Esophagus muscularis mucosa (tissue), 4 donors: ENCODE measurements around the gene DENR. TPM values are rescaled to one million over a fixed set of nuclear protein-coding genes. Genes with fewer than 3 reads are reported as not detected.

Experiments
- DNase-seq: peaks from one replicate; pipeline ENCODE4 v3.0.0-alpha.2; 2017; ENCODE audit errors: extremely low spot score
- H3K27ac ChIP-seq, 4 donors: fragments of 200-600 bp; sonication (generic); replicated peaks in 1 of 4; 1 replicate in 3 of 4; 2 replicates in 1 of 4; pipeline ENCODE4 v1.5.1; 2016 to 2019; ENCODE audit warnings: mild to moderate bottlenecking in 1 of 4
- H3K27me3 ChIP-seq, 4 donors: fragments of 200-600 bp; sonication (generic); one replicate each; pipeline versions ENCODE4 v1.5.1 to v1.6.0; 2016 to 2019
- H3K36me3 ChIP-seq, 4 donors: fragments of 200-600 bp; sonication (generic); one replicate each; pipeline ENCODE4 v1.5.1; 2016 to 2019
- H3K4me1 ChIP-seq, 4 donors: fragments of 200-600 bp; sonication (generic); one replicate each; pipeline ENCODE4 v1.5.1; 2016 to 2019
- H3K4me3 ChIP-seq, 4 donors: fragments of 200-600 bp; sonication (generic); 1 replicate in 2 of 4; 2 replicates in 2 of 4; pipeline ENCODE4 v1.5.1; 2016 to 2019; ENCODE audit warnings: mild to moderate bottlenecking in 4 of 4, moderate library complexity in 1 of 4
- H3K9me3 ChIP-seq, 4 donors: fragments of 200-600 bp; sonication (generic); 1 replicate in 3 of 4; 2 replicates in 1 of 4; pipeline ENCODE4 v1.5.1; 2016 to 2019
- EP300 ChIP-seq: sonication (generic); formaldehyde crosslinking; IDR thresholded peaks from one replicate; pipeline ENCODE4 v1.6.1; 2017; ENCODE audit warnings: antibody characterized with exemption
- POLR2A ChIP-seq: fragments of 450-650 bp; IDR thresholded peaks from one replicate; pipeline ENCODE4 v1.6.1; 2017; ENCODE audit warnings: antibody characterized with exemption, moderate library complexity, mild to moderate bottlenecking, low read depth
- POLR2AphosphoS5 ChIP-seq, 2 donors: sonication (generic); formaldehyde crosslinking; IDR thresholded peaks; one replicate each; pipeline ENCODE4 v1.6.1; 2017; ENCODE audit warnings: antibody characterized with exemption in 2 of 2
- WGBS: methylation state at CpG from one replicate; pipeline ENCODE4 v1.1.5; 2018; 5-methylcytosine and 5-hydroxymethylcytosine counted together
- intact Hi-C: fragments of 100-400 bp; cut with DNase I; formaldehyde crosslinking; loops from one replicate; pipeline ENCODE4 v1.15.1; 2023
- total RNA-seq, 4 donors: library from RNA; depleted of rRNA; stranded (reverse); fragments of >200 nt; gene quantifications; one replicate each; pipeline versions ENCODE4 v1.1.0 to v1.2.1, GENCODE V29; 2016
- TF ChIP-seq, protein P1 (sequence below), 3 experiments: fragments of 200-600 bp in 2 of 3; fragments of 450-650 bp in 1 of 3; sonication (generic) in 2 of 3; IDR thresholded peaks; one replicate each; pipeline ENCODE4 v1.5.1; 2017 to 2019; ENCODE audit warnings: antibody characterized with exemption in 3 of 3, mild to moderate bottlenecking in 2 of 3, moderate library complexity in 1 of 3

DENR gene
- total RNA-seq, 4 donors from 2014 or later, result 20.7 to 32.1 (median 23.7) TPM

- DNase-seq, result no peak
- intact Hi-C loops, result loop anchor here (10.0 kb wide), 2 partner anchors 118 to 228 kb away; partner anchors contain the start of genes KNTC1 and RSRC2
- Histone ChIP-seq H3K27me3 (no peaks in the 10 kb centered on the region), H3K9me3 (no peaks in the 10 kb centered on the region), H3K4me3 (peak overlapping the region; percentile 71 to 91 (median 89)), H3K27ac (peak overlapping the region; percentile 77 to 86 (median 84)), H3K4me1 (peaks cover 15 to 33% (median 28%) of the 10 kb centered on the region in 4 donors), H3K36me3 (peaks cover 5 to 43% (median 34%) of the 10 kb centered on the region in 4 donors)
- no peak for TF ChIP-seq POLR2AphosphoS5 (IDR thresholded peaks at IDR 0.05)
- no peak for TF ChIP-seq POLR2A
- no peak for TF ChIP-seq EP300
- WGBS, result 6% methylated on average over 5 of the region's 5 CpGs
Observed at GRCh38 chr12:122753319-122753650, 661 bp downstream of the DENR start.

GRCh38 chr12:122754790-122755189 lies 2.2 kb downstream of the DENR start:
- DNase-seq, result no peak
- H3K9me3 ChIP-seq, result no peaks in the 10 kb centered on the region
- H3K27me3 ChIP-seq, result no peaks in the 10 kb centered on the region
- TF ChIP-seq, protein P1, sequence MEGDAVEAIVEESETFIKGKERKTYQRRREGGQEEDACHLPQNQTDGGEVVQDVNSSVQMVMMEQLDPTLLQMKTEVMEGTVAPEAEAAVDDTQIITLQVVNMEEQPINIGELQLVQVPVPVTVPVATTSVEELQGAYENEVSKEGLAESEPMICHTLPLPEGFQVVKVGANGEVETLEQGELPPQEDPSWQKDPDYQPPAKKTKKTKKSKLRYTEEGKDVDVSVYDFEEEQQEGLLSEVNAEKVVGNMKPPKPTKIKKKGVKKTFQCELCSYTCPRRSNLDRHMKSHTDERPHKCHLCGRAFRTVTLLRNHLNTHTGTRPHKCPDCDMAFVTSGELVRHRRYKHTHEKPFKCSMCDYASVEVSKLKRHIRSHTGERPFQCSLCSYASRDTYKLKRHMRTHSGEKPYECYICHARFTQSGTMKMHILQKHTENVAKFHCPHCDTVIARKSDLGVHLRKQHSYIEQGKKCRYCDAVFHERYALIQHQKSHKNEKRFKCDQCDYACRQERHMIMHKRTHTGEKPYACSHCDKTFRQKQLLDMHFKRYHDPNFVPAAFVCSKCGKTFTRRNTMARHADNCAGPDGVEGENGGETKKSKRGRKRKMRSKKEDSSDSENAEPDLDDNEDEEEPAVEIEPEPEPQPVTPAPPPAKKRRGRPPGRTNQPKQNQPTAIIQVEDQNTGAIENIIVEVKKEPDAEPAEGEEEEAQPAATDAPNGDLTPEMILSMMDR (IDR thresholded peaks at IDR 0.05), result no peak
- TF ChIP-seq POLR2AphosphoS5 (IDR thresholded peaks at IDR 0.05) (no peak), POLR2A (no peak), EP300 (no peak)
- intact Hi-C loops, result loop anchor here (2.0 to 10.0 kb wide), 3 partner anchors 66 to 230 kb away; partner anchors contain the start of genes KNTC1 and RSRC2
- peaks cover 15 to 38% (median 28%) of the 10 kb centered on the region in 4 donors for H3K4me1 ChIP-seq
- no peak overlapping the region for H3K4me3 ChIP-seq
- 88% methylated on average over 1 of the region's 1 CpG for WGBS
- H3K27ac ChIP-seq, result no peak overlapping the region
- peaks cover 9 to 58% (median 47%) of the 10 kb centered on the region in 4 donors for H3K36me3 ChIP-seq

DNA sequence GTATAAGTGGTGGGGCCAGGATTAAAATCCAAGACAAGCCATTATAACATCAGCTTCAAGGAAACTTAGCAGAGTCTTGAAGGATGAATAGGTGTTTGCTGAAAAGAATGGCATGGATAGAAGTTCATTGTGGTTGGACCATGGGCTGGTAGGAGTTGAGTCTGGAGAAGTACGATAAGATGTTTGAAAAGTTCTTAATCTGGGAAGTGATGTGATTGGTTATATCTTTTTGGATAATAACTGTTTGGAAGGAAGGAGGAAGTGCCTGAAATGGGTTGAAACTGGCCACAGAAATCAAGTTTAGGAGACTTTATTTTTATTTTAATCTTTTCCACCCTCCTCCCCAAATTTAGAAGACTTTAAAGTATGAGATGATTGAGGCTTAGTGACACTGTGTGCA lies 4.9 kb downstream of the DENR start:
- H3K36me3 ChIP-seq, result peaks cover 9 to 82% (median 60%) of the 10 kb centered on the region in 4 donors
- no peak overlapping the region for H3K27ac ChIP-seq
- TF ChIP-seq POLR2AphosphoS5 (IDR thresholded peaks at IDR 0.05) (no peak), EP300 (no peak), POLR2A (no peak)
- TF ChIP-seq, protein P1 (IDR thresholded peaks at IDR 0.05), result no peak
- no peak for DNase-seq
- H3K4me3 ChIP-seq, result no peak overlapping the region
- H3K4me1 ChIP-seq, result peaks cover 10 to 31% (median 22%) of the 10 kb centered on the region in 4 donors
- H3K9me3 ChIP-seq, result no peaks in the 10 kb centered on the region
- no peaks in the 10 kb centered on the region for H3K27me3 ChIP-seq
- WGBS, result 75% methylated on average over 1 of the region's 1 CpG
- intact Hi-C loops, result loop anchor here (10.0 kb wide), 2 partner anchors 123 to 233 kb away; partner anchors contain the start of genes KNTC1 and RSRC2

- intact Hi-C loops, result no loop called here
- WGBS, result 83% methylated on average over 7 of the region's 7 CpGs
Observed at GRCh38 chr12:122785503-122785902, 32.9 kb downstream of the DENR start.

DNA sequence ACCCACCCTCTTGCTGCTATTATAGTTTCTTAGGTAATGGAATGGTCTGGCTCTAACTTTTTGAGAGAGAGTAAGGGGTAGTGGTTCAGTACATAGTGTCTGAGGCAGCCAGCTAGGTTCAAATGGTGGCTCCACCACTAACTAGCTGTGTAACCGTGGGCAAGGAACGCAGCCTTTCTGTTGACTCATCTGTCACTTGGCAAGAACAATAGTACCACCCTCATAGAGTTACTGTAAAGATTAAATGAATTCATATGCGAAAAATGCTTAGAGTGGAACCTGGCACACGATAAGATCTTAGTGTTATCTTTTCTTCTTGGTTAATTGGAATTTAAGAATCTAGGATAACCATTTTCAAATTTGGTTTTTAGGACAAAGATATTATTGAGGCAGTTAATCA lies 35.8 kb downstream of the DENR start:
- no peaks in the 10 kb centered on the region for H3K9me3 ChIP-seq
- no peaks in the 10 kb centered on the region for H3K36me3 ChIP-seq
- no peaks in the 10 kb centered on the region for H3K27me3 ChIP-seq
- 85% methylated on average over 4 of the region's 4 CpGs for WGBS
- H3K4me3 ChIP-seq, result no peak overlapping the region
- H3K4me1 ChIP-seq, result no peaks in the 10 kb centered on the region
- intact Hi-C loops, result no loop called here
- TF ChIP-seq EP300 (no peak), POLR2A (no peak), POLR2AphosphoS5 (IDR thresholded peaks at IDR 0.05) (no peak)
- TF ChIP-seq, protein P1 (IDR thresholded peaks at IDR 0.05), result no peak
- H3K27ac ChIP-seq, result no peak overlapping the region
- peak; percentile 26 for DNase-seq

More at GRCh38 chr12:122785503-122785902, 32.9 kb downstream of the DENR start:
- DNase-seq, result no peak
- no peak overlapping the region for H3K27ac ChIP-seq
- H3K9me3 ChIP-seq, result no peaks in the 10 kb centered on the region
- no peak overlapping the region for H3K4me3 ChIP-seq
- H3K4me1 ChIP-seq, result no peaks in the 10 kb centered on the region
- no peaks in the 10 kb centered on the region for H3K27me3 ChIP-seq
- TF ChIP-seq POLR2A (no peak), POLR2AphosphoS5 (IDR thresholded peaks at IDR 0.05) (no peak), EP300 (no peak)
- TF ChIP-seq, protein P1 (IDR thresholded peaks at IDR 0.05), result no peak
- H3K36me3 ChIP-seq, result no peaks in the 10 kb centered on the region
